ENCODE data around the gene GIPR. TPM values are rescaled to one million over a fixed set of nuclear protein-coding genes. Genes with fewer than 3 reads are reported as not detected.
A peak's percentile ranks its signal among the peaks of the same experiment; 100 is the strongest.

The GIPR gene
- total and polyA plus RNA-seq, 3 donors from 2014 or later, result 0.16 to 0.74 (median 0.50) TPM

DNA sequence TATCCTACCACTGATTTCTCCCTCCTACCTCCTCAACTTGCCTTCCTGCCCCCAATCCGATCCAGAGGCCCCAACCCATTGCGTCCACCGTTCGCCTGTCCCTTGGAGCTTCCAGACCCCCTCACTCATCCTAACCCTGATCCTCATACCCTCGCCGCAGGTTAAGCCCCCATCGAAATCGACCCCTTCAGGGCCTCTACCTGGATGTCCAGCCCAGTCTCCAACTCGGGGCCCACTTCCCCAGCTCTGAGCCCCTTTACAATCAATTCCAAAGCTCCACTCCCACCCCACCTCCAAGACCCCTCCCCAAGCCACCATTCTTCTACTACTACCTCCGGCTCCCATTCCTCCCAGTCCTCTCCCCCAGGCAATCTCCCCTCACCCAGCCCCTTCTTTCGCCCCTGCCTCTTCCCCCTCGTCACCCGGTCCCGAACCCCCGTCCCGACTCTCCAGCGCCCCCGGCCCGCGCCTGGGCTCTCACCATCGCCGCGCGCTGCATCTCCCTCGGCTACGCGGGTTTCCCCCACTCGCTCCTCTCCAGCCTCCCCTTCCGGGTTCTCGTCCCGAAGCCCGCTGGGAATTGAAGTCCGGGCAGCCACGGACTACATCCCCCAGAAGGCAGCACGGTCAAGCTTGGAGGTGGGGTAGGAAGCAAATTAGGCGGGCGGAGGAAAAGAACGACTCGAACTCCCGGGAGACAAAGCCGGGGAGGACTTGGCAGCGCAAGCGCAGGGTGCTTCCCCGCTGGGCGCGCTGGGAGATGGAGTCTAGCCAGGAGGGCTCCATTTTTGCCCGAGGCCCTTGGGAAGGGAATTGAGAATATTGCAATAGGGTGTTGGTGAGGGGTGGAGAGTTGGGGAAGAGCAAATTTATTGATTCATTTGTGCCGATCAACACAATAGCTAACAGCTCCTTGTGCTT lies 62.6 kb downstream of the GIPR start, which contains the start of gene FBXO46:
Gene FBXO46, minus strand, starts transcription at position 529 of the 921 bp plus-strand sequence. CDS start 17,401 bp downstream, outside the sequence.
- no peaks in the 10 kb centered on the region for H3K36me3 ChIP-seq (ENCODE audit: low read depth, missing control alignments)
- H3K4me3 ChIP-seq, result peak within 1 kb of the TSS; percentile 65 to 91
- no peaks in the 10 kb centered on the region for H3K9me3 ChIP-seq
- intact Hi-C loops (cut with DNase I; ENCODE audit: low total_unique reads), result no loop called here
- no peaks in the 10 kb centered on the region for H3K27me3 ChIP-seq
- peak within 1 kb of the TSS; percentile 49 to 78 for H3K27ac ChIP-seq
- H3K4me1 ChIP-seq, result peaks cover 19% of the 10 kb centered on the region
- 1 to 2% methylated on average over 47 of the region's 48 CpGs for WGBS, 2 donors
- TF ChIP-seq CTCF (IDR thresholded peaks at IDR 0.05) (no peak), POLR2A (IDR thresholded peaks at IDR 0.05) (no peak)
- peak; percentile 98 for DNase-seq

MicroRNAs encoded within 50 kb of the gene (microRNA counts, 767-probe panel; counts per million panel counts)
- 0 to 152 counts per million in 2 donors for microRNA hsa-miR-330-3p
- microRNA hsa-miR-330-5p, result 0 to 152 counts per million in 2 donors
- microRNA hsa-miR-642a-5p, result 0 to 152 counts per million in 2 donors
- microRNA hsa-miR-642b-3p, result 0 to 152 counts per million in 2 donors

Small RNA genes lying within 50 kb of the gene (microRNA-seq; reads per million reads assigned to microRNA genes)
- gene MIR330 (ENCODE audit: borderline number of aligned reads in 2 of 2, borderline replicate concordance in 1 of 2) (55.6 to 67.0 reads per million in 2 donors), gene MIR642A (ENCODE audit: borderline number of aligned reads in 2 of 2, borderline replicate concordance in 1 of 2) (0 reads per million in 2 donors), gene MIR642B (ENCODE audit: borderline number of aligned reads in 2 of 2, borderline replicate concordance in 1 of 2) (0 reads per million in 2 donors)

Small RNA genes lying within 50 kb of the gene (small RNA-seq; reads per million reads assigned to genes)
- gene MIR642A (0 to 0.09 reads per million in 2 donors), gene RN7SL836P (0 to 0.09 reads per million in 2 donors)

Other genes with a start within 250 kb of the GIPR start
- gene ERCC1, start 244.3 kb upstream of the GIPR start, total RNA-seq, result 10 to 100 TPM; 71.8 to 95.7 TPM
- gene ERCC1, start 244.3 kb upstream of the GIPR start, polyA plus RNA-seq (ENCODE audit: insufficient read depth, low read depth, low replicate concordance), result 112 TPM
- 1 to 10 TPM; 1.2 to 3.9 TPM for gene FOSB, start 200.2 kb upstream of the GIPR start, total RNA-seq
- 22.7 TPM for gene FOSB, start 200.2 kb upstream of the GIPR start, polyA plus RNA-seq (ENCODE audit: insufficient read depth, low read depth, low replicate concordance)
- 1 to 10 TPM; 5.2 to 5.3 TPM for gene RTN2, start 171.2 kb upstream of the GIPR start, total RNA-seq
- 4.2 TPM for gene RTN2, start 171.2 kb upstream of the GIPR start, polyA plus RNA-seq (ENCODE audit: insufficient read depth, low read depth, low replicate concordance)
- gene PPM1N, start 169.8 kb upstream of the GIPR start, total RNA-seq, result 1 to 10 TPM; 1.9 to 2.3 TPM
- 3.4 TPM for gene PPM1N, start 169.8 kb upstream of the GIPR start, polyA plus RNA-seq (ENCODE audit: insufficient read depth, low read depth, low replicate concordance)
- 10 to 100 TPM; 52.7 to 57.9 TPM for gene VASP, start 160.7 kb upstream of the GIPR start, total RNA-seq
- gene VASP, start 160.7 kb upstream of the GIPR start, polyA plus RNA-seq (ENCODE audit: insufficient read depth, low read depth, low replicate concordance), result 37.7 TPM
- gene OPA3, start 83.4 kb upstream of the GIPR start, total RNA-seq, result 10 to 100 TPM; 18.3 to 19.3 TPM
- 20.9 TPM for gene OPA3, start 83.4 kb upstream of the GIPR start, polyA plus RNA-seq (ENCODE audit: insufficient read depth, low read depth, low replicate concordance)
- gene GPR4, start 66.0 kb upstream of the GIPR start, total RNA-seq, result 1 to 10 TPM in 1 of 2 donors, under 1 TPM in 1; 0.81 to 1.9 TPM
- 3.2 TPM for gene GPR4, start 66.0 kb upstream of the GIPR start, polyA plus RNA-seq (ENCODE audit: insufficient read depth, low read depth, low replicate concordance)
- 10 to 100 TPM; 36.3 to 48.4 TPM for gene EML2, start 28.8 kb upstream of the GIPR start, total RNA-seq
- 28.5 TPM for gene EML2, start 28.8 kb upstream of the GIPR start, polyA plus RNA-seq (ENCODE audit: insufficient read depth, low read depth, low replicate concordance)
- 100 to 1,000 TPM; 111 to 128 TPM for gene SNRPD2, start 23.7 kb downstream of the GIPR start, total RNA-seq
- 242 TPM for gene SNRPD2, start 23.7 kb downstream of the GIPR start, polyA plus RNA-seq (ENCODE audit: insufficient read depth, low read depth, low replicate concordance)
- 1 to 10 TPM; 5.3 to 6.9 TPM for gene QPCTL, start 24.4 kb downstream of the GIPR start, total RNA-seq
- 3.5 TPM for gene QPCTL, start 24.4 kb downstream of the GIPR start, polyA plus RNA-seq (ENCODE audit: insufficient read depth, low read depth, low replicate concordance)
- 10 to 100 TPM; 22.4 to 24.2 TPM for gene FBXO46, start 62.7 kb downstream of the GIPR start, total RNA-seq
- 20.1 TPM for gene FBXO46, start 62.7 kb downstream of the GIPR start, polyA plus RNA-seq (ENCODE audit: insufficient read depth, low read depth, low replicate concordance)
- gene MEIOSIN, start 65.2 kb downstream of the GIPR start, total RNA-seq, result 10 to 100 TPM in 1 of 2 donors, 1 to 10 TPM in 1; 9.2 to 13.8 TPM
- 10.4 TPM for gene MEIOSIN, start 65.2 kb downstream of the GIPR start, polyA plus RNA-seq (ENCODE audit: insufficient read depth, low read depth, low replicate concordance)
- 10 to 100 TPM; 16.1 to 19.4 TPM for gene SIX5, start 101.0 kb downstream of the GIPR start, total RNA-seq
- gene SIX5, start 101.0 kb downstream of the GIPR start, polyA plus RNA-seq (ENCODE audit: insufficient read depth, low read depth, low replicate concordance), result 12.9 TPM
- 10 to 100 TPM; 66.2 to 68.8 TPM for gene DMPK, start 114.3 kb downstream of the GIPR start, total RNA-seq
- 42.6 TPM for gene DMPK, start 114.3 kb downstream of the GIPR start, polyA plus RNA-seq (ENCODE audit: insufficient read depth, low read depth, low replicate concordance)
- 100 to 1,000 TPM; 111 to 124 TPM for gene DMWD, start 124.6 kb downstream of the GIPR start, total RNA-seq
- gene DMWD, start 124.6 kb downstream of the GIPR start, polyA plus RNA-seq (ENCODE audit: insufficient read depth, low read depth, low replicate concordance), result 59.0 TPM
- gene RSPH6A, start 147.1 kb downstream of the GIPR start, total RNA-seq, result 10 to 100 TPM; 17.0 to 20.9 TPM
- gene RSPH6A, start 147.1 kb downstream of the GIPR start, polyA plus RNA-seq (ENCODE audit: insufficient read depth, low read depth, low replicate concordance), result 88.3 TPM
- gene SYMPK, start 194.9 kb downstream of the GIPR start, total RNA-seq, result 100 to 1,000 TPM; 123 to 142 TPM
- 195 TPM for gene SYMPK, start 194.9 kb downstream of the GIPR start, polyA plus RNA-seq (ENCODE audit: insufficient read depth, low read depth, low replicate concordance)
- gene FOXA3, start 196.1 kb downstream of the GIPR start, total RNA-seq, result 1 to 10 TPM; 1.5 to 1.7 TPM
- gene FOXA3, start 196.1 kb downstream of the GIPR start, polyA plus RNA-seq (ENCODE audit: insufficient read depth, low read depth, low replicate concordance), result 1.7 TPM
- 10 to 100 TPM; 36.0 to 48.3 TPM for gene IRF2BP1, start 217.9 kb downstream of the GIPR start, total RNA-seq
- gene IRF2BP1, start 217.9 kb downstream of the GIPR start, polyA plus RNA-seq (ENCODE audit: insufficient read depth, low read depth, low replicate concordance), result 13.8 TPM
- 10 to 100 TPM in 1 of 2 donors, 1 to 10 TPM in 1; 9.4 to 11.1 TPM for gene MYPOP, start 234.4 kb downstream of the GIPR start, total RNA-seq
- gene MYPOP, start 234.4 kb downstream of the GIPR start, polyA plus RNA-seq (ENCODE audit: insufficient read depth, low read depth, low replicate concordance), result 9.5 TPM
- 1 to 10 TPM; 4.8 to 5.1 TPM for gene NANOS2, start 246.6 kb downstream of the GIPR start, total RNA-seq
- gene NANOS2, start 246.6 kb downstream of the GIPR start, polyA plus RNA-seq (ENCODE audit: insufficient read depth, low read depth, low replicate concordance), result 4.8 TPM